Glomerular visceral epithelial cell (primary cell): Measurements from ENCODE around the gene CHPF2.

Experiments
- DNase-seq: peaks from one replicate; pipeline ENCODE4 v3.0.0-alpha.2; 2016; ENCODE audit errors: extremely low spot score

CHPF2 gene

GRCh38 chr7:151246102-151246850 lies 14.0 kb downstream of the CHPF2 start:
- no peak for DNase-seq

- DNase-seq: no peak
These were observed 14.7 kb downstream of the CHPF2 start for GRCh38 chr7:151246851-151247580.

- DNase-seq: no peak
These were observed 15.5 kb downstream of the CHPF2 start for GRCh38 chr7:151247611-151248345.

GRCh38 chr7:151248346-151249033 lies 16.2 kb downstream of the CHPF2 start, which contains the start of gene SMARCD3:
Gene SMARCD3 (minus strand): TSS chr7:151248694. CDS start chr7:151248562, 132 bp downstream.
- peak; percentile 63 for DNase-seq

- peak; percentile 38 for DNase-seq
These were observed 16.9 kb downstream of the CHPF2 start for GRCh38 chr7:151249034-151249731.

GRCh38 chr7:151249732-151250072 lies 17.4 kb downstream of the CHPF2 start:
- no peak for DNase-seq

GRCh38 chr7:151250181-151251132 lies 18.2 kb downstream of the CHPF2 start:
- DNase-seq: no peak

- DNase-seq: no peak
These were observed 19.0 kb downstream of the CHPF2 start for GRCh38 chr7:151251328-151251688.

GRCh38 chr7:151251689-151252560 lies 19.6 kb downstream of the CHPF2 start:
- peak; percentile 64 for DNase-seq

- DNase-seq: no peak
These were observed 20.2 kb downstream of the CHPF2 start for GRCh38 chr7:151252561-151252835.

GRCh38 chr7:151252961-151253711 lies 20.9 kb downstream of the CHPF2 start:
- no peak for DNase-seq

GRCh38 chr7:151254316-151254715 lies 22.0 kb downstream of the CHPF2 start:
- DNase-seq: no peak

GRCh38 chr7:151254851-151255250 lies 22.6 kb downstream of the CHPF2 start:
- no peak for DNase-seq

GRCh38 chr7:151255390-151255789 lies 23.1 kb downstream of the CHPF2 start:
- DNase-seq: no peak

GRCh38 chr7:151256410-151257045 lies 24.2 kb downstream of the CHPF2 start:
- no peak for DNase-seq

GRCh38 chr7:151257990-151258389 lies 25.7 kb downstream of the CHPF2 start:
- no peak for DNase-seq

- no peak for DNase-seq
These were observed 28.2 kb downstream of the CHPF2 start for GRCh38 chr7:151260471-151260870.

GRCh38 chr7:151260883-151261282 lies 28.6 kb downstream of the CHPF2 start:
- DNase-seq: no peak
